ENCODE results near the gene LPAR6. TPM values are rescaled to one million over a fixed set of nuclear protein-coding genes. Genes with fewer than 3 reads are reported as not detected.
"Not testable (repeated sequence)": the region's sequence is repeated elsewhere in the genome, so short reads cannot be mapped to it uniquely, and the experiment has no call there.

The LPAR6 gene
- total RNA-seq, 2 donors from 2014 or later: 24.8 to 46.6 TPM

GRCh38 chr13:48429036-48429435 lies 16.1 kb upstream of the LPAR6 start:
- Histone ChIP-seq H3K27ac (no peak overlapping the region), H3K36me3 (no peaks in the 10 kb centered on the region), H3K4me3 (no peak overlapping the region), H3K27me3 (replicated peaks; ENCODE audit: insufficient read depth) (no peaks in the 10 kb centered on the region), H3K4me1 (ENCODE audit: control insufficient read depth in 1 of 2, low read depth in 2 of 2) (peaks cover 29 to 31% of the 10 kb centered on the region in 2 donors), H3K9me3 (no peaks in the 10 kb centered on the region)
- TF ChIP-seq CTCF (IDR thresholded peaks at IDR 0.05): no peak
- DNase-seq (ENCODE audit: low spot score) (no peak), ATAC-seq (ENCODE audit: insufficient number of reproducible peaks, low FRiP score, low read depth) (no peak)

GRCh38 chr13:48426755-48427298 lies 13.9 kb upstream of the LPAR6 start:
- DNase-seq (ENCODE audit: low spot score); H3K4me3 ChIP-seq; H3K27me3 ChIP-seq (replicated peaks; ENCODE audit: insufficient read depth); H3K27ac ChIP-seq; H3K9me3 ChIP-seq; ATAC-seq (ENCODE audit: insufficient number of reproducible peaks, low FRiP score, low read depth); H3K36me3 ChIP-seq: not testable (repeated sequence)
- H3K4me1 ChIP-seq (ENCODE audit: control insufficient read depth in 1 of 2, low read depth in 2 of 2): peaks cover 19 to 21% of the 10 kb centered on the region in 2 donors

GRCh38 chr13:48426052-48426451 lies 13.1 kb upstream of the LPAR6 start:
- DNase-seq (ENCODE audit: low spot score) (no peak), ATAC-seq (ENCODE audit: insufficient number of reproducible peaks, low FRiP score, low read depth) (no peak)
- H3K36me3 ChIP-seq: no peaks in the 10 kb centered on the region
- H3K4me1 ChIP-seq (ENCODE audit: control insufficient read depth in 1 of 2, low read depth in 2 of 2): peaks cover 12 to 13% of the 10 kb centered on the region in 2 donors
- no peak for TF ChIP-seq CTCF (IDR thresholded peaks at IDR 0.05)
- no peak overlapping the region for H3K4me3 ChIP-seq
- H3K27me3 ChIP-seq (replicated peaks; ENCODE audit: insufficient read depth): no peaks in the 10 kb centered on the region
- no peaks in the 10 kb centered on the region for H3K9me3 ChIP-seq
- no peak overlapping the region for H3K27ac ChIP-seq

GRCh38 chr13:48424212-48424611 lies 11.3 kb upstream of the LPAR6 start:
- H3K36me3 ChIP-seq: no peaks in the 10 kb centered on the region
- no peak for TF ChIP-seq CTCF (IDR thresholded peaks at IDR 0.05)
- DNase-seq (ENCODE audit: low spot score) (no peak), ATAC-seq (ENCODE audit: insufficient number of reproducible peaks, low FRiP score, low read depth) (no peak)
- H3K4me3 ChIP-seq: no peak overlapping the region
- no peaks in the 10 kb centered on the region for H3K4me1 ChIP-seq (ENCODE audit: control insufficient read depth in 1 of 2, low read depth in 2 of 2)
- no peaks in the 10 kb centered on the region for H3K9me3 ChIP-seq
- no peaks in the 10 kb centered on the region for H3K27me3 ChIP-seq (replicated peaks; ENCODE audit: insufficient read depth)
- H3K27ac ChIP-seq: no peak overlapping the region

GRCh38 chr13:48422003-48422402 lies 9.1 kb upstream of the LPAR6 start:
- not testable (repeated sequence) for H3K36me3 ChIP-seq; H3K4me1 ChIP-seq (ENCODE audit: control insufficient read depth in 1 of 2, low read depth in 2 of 2); H3K4me3 ChIP-seq; H3K27ac ChIP-seq; ATAC-seq (ENCODE audit: insufficient number of reproducible peaks, low FRiP score, low read depth); DNase-seq (ENCODE audit: low spot score); H3K27me3 ChIP-seq (replicated peaks; ENCODE audit: insufficient read depth); H3K9me3 ChIP-seq

- TF ChIP-seq CTCF (IDR thresholded peaks at IDR 0.05): no peak
- DNase-seq (ENCODE audit: low spot score) (no peak), ATAC-seq (ENCODE audit: insufficient number of reproducible peaks, low FRiP score, low read depth) (no peak)
- Histone ChIP-seq H3K36me3 (no peaks in the 10 kb centered on the region), H3K4me3 (no peak overlapping the region), H3K27me3 (replicated peaks; ENCODE audit: insufficient read depth) (no peaks in the 10 kb centered on the region), H3K4me1 (ENCODE audit: control insufficient read depth in 1 of 2, low read depth in 2 of 2) (peaks cover 5 to 12% of the 10 kb centered on the region in 2 donors), H3K27ac (no peak overlapping the region), H3K9me3 (no peaks in the 10 kb centered on the region)
Measured at GRCh38 chr13:48415516-48415915, 2.6 kb upstream of the LPAR6 start.

Measured in thoracic aorta (tissue), 2 donors.